Measurements from ENCODE around the gene SH3GL2. TPM values are rescaled to one million over a fixed set of nuclear protein-coding genes. Genes with fewer than 3 reads are reported as not detected.

The SH3GL2 gene
- total and polyA plus RNA-seq, 2 donors (not counting 1 experiment from before 2014, with no cell fraction given), result not detected

DNA sequence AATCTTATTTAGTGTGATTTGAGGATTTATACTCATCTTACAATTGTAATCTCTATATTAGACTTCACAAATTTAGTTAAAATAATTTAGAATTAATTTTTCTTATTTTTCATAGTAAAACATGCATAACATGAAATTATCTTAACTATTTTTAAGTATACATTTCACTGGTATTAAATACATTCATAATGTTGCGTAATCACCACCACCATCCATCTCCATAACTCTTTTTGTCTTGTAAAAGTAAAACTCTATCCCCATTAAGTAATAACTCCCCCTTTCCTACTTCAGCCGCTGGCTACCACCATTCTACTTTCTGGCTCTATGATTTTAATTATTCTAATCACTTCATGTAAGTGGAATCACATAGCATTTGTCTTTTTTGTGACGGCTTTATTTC lies 193.4 kb downstream of the SH3GL2 start:
- Histone ChIP-seq H4K20me1 (ENCODE audit: control insufficient read depth, insufficient read depth, low read length, poor library complexity, severe bottlenecking) (no peaks in the 10 kb centered on the region), H3K4me2 (replicated peaks; ENCODE audit: low read depth, low read length, poor library complexity, severe bottlenecking) (no peak overlapping the region), H3K4me1 (ENCODE audit: control insufficient read depth in 2 of 2, insufficient read depth in 2 of 2, low read length in 2 of 2) (no peaks in the 10 kb centered on the region), H2AFZ (ENCODE audit: insufficient read depth, low read depth, low read length, poor library complexity, severe bottlenecking) (no peak overlapping the region), H3K27me3 (replicated peaks in 1 of 4; ENCODE audit: control extremely low read depth in 1 of 4, control insufficient read depth in 3 of 4, insufficient read depth in 4 of 4, low read length in 3 of 4) (no peaks in the 10 kb centered on the region), H3K79me2 (ENCODE audit: control insufficient read depth, insufficient read depth, low read length) (no peaks in the 10 kb centered on the region), H3K4me3 (ENCODE audit: control extremely low read depth in 1 of 5, extremely low read depth in 1 of 5, insufficient read depth in 1 of 5, low read depth in 2 of 5, low read length in 4 of 5) (no peak overlapping the region), H3K36me3 (replicated peaks in 1 of 2; ENCODE audit: control extremely low read depth in 1 of 2, control insufficient read depth in 1 of 2, extremely low read depth in 1 of 2, insufficient read depth in 2 of 2, low read length in 1 of 2) (no peaks in the 10 kb centered on the region), H3K9me3 (ENCODE audit: control extremely low read depth in 1 of 3, control insufficient read depth in 2 of 3, insufficient read depth in 1 of 3, low read length in 2 of 3) (no peaks in the 10 kb centered on the region), H3K27ac (ENCODE audit: low read length in 2 of 2) (no peak overlapping the region), H3K9ac (ENCODE audit: low read length) (no peak overlapping the region)
- Mint-ChIP-seq H3K4me1 (no peaks in the 10 kb centered on the region), H3K27me3 (no peaks in the 10 kb centered on the region), H3K4me3 (no peak overlapping the region), H3K9me3 (ENCODE audit: insufficient read depth) (no peaks in the 10 kb centered on the region), H3K27ac (no peak overlapping the region)
- DNase-seq, result no peak
- ChIA-PET CTCF (no interaction called here), POLR2A (no interaction called here)
- WGBS (ENCODE audit: insufficient coverage), result no CpG with 5 or more reads among the region's 3 CpGs
- TF ChIP-seq, protein P1, sequence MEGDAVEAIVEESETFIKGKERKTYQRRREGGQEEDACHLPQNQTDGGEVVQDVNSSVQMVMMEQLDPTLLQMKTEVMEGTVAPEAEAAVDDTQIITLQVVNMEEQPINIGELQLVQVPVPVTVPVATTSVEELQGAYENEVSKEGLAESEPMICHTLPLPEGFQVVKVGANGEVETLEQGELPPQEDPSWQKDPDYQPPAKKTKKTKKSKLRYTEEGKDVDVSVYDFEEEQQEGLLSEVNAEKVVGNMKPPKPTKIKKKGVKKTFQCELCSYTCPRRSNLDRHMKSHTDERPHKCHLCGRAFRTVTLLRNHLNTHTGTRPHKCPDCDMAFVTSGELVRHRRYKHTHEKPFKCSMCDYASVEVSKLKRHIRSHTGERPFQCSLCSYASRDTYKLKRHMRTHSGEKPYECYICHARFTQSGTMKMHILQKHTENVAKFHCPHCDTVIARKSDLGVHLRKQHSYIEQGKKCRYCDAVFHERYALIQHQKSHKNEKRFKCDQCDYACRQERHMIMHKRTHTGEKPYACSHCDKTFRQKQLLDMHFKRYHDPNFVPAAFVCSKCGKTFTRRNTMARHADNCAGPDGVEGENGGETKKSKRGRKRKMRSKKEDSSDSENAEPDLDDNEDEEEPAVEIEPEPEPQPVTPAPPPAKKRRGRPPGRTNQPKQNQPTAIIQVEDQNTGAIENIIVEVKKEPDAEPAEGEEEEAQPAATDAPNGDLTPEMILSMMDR (IDR thresholded peaks at IDR 0.05), result no peak
- no peak for TF ChIP-seq EZH2 (IDR thresholded peaks at IDR 0.05; ENCODE audit: borderline replicate concordance, insufficient read depth, low read depth, low read length, poor library complexity, severe bottlenecking)
- intact Hi-C loops (cut with micrococcal nuclease), result no loop called here
- no peak for ATAC-seq (ENCODE audit: low read depth)

- Histone ChIP-seq H3K9ac (ENCODE audit: low read length) (no peak overlapping the region), H4K20me1 (ENCODE audit: control insufficient read depth, insufficient read depth, low read length, poor library complexity, severe bottlenecking) (no peaks in the 10 kb centered on the region), H3K9me3 (ENCODE audit: control extremely low read depth in 1 of 3, control insufficient read depth in 2 of 3, insufficient read depth in 1 of 3, low read length in 2 of 3) (no peaks in the 10 kb centered on the region), H3K27ac (ENCODE audit: low read length in 2 of 2) (no peak overlapping the region), H2AFZ (ENCODE audit: insufficient read depth, low read depth, low read length, poor library complexity, severe bottlenecking) (no peak overlapping the region), H3K27me3 (replicated peaks in 1 of 4; ENCODE audit: control extremely low read depth in 1 of 4, control insufficient read depth in 3 of 4, insufficient read depth in 4 of 4, low read length in 3 of 4) (no peaks in the 10 kb centered on the region), H3K36me3 (replicated peaks in 1 of 2; ENCODE audit: control extremely low read depth in 1 of 2, control insufficient read depth in 1 of 2, extremely low read depth in 1 of 2, insufficient read depth in 2 of 2, low read length in 1 of 2) (no peaks in the 10 kb centered on the region), H3K4me1 (ENCODE audit: control insufficient read depth in 2 of 2, insufficient read depth in 2 of 2, low read length in 2 of 2) (no peaks in the 10 kb centered on the region), H3K79me2 (ENCODE audit: control insufficient read depth, insufficient read depth, low read length) (no peaks in the 10 kb centered on the region), H3K4me3 (ENCODE audit: control extremely low read depth in 1 of 5, extremely low read depth in 1 of 5, insufficient read depth in 1 of 5, low read depth in 2 of 5, low read length in 4 of 5) (no peak overlapping the region), H3K4me2 (replicated peaks; ENCODE audit: low read depth, low read length, poor library complexity, severe bottlenecking) (no peak overlapping the region)
- Mint-ChIP-seq H3K27ac (no peak overlapping the region), H3K4me3 (no peak overlapping the region), H3K9me3 (ENCODE audit: insufficient read depth) (no peaks in the 10 kb centered on the region), H3K27me3 (no peaks in the 10 kb centered on the region), H3K4me1 (no peaks in the 10 kb centered on the region)
- intact Hi-C loops (cut with micrococcal nuclease), result no loop called here
- TF ChIP-seq, protein P1 (IDR thresholded peaks at IDR 0.05), result no peak
- TF ChIP-seq EZH2 (IDR thresholded peaks at IDR 0.05; ENCODE audit: borderline replicate concordance, insufficient read depth, low read depth, low read length, poor library complexity, severe bottlenecking), result no peak
- CTCF ChIA-PET, result no interaction called here
- ATAC-seq (ENCODE audit: low read depth), result no peak
- DNase-seq, result no peak
- POLR2A ChIA-PET, result no interaction called here
Measured at GRCh38 chr9:17775656-17776055, 196.8 kb downstream of the SH3GL2 start.
